ENCODE results near the gene ARHGAP24.

ARHGAP24 gene

DNA sequence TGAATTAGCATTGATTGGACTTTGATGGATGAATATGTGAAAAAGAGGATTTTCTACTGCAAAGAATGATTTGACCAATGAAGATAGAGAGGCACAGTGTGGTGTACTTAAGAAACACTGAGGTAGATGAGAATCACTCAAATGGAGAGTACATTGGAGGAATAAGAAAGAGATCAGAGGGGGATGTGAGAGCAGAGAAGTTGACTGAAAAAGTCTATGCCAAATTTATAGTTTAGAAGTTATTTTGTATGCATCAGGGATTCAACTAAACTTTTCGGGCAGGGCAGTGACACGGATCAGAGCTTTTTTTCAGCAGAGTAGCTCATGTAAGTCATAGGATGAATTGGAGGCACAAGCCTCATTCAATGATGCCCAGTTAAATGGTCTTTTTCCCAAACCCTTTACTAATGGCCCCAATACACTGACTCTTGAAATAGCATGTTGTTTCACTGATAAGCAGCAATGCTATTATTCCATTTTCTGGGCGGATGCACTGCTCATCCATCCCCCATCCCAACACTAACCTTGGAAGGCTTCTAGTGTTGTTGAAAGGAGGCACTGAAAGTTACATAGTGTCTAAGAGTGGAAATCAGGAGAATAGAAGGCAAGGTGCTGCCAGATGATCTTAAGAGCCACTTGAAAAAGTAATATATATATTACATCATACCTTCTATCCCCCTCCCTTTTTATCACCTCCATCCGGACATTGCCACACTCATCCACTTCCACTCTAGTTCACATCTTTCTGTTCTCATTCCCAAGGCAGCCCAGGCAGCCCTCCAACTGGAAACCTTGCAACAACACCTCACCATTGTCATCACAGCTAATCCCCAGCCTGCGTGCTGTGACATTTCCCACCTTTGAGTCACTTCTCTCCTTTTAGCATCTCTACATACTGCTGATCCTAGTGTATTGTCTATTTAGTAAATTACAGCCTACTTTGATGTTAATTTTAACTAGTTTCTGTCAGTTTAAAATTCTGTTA, 46.1 kb downstream of the ARHGAP24 start:
- H2AFZ ChIP-seq (ENCODE audit: low read length, unreplicated experiment) = no peak overlapping the region
- no peak overlapping the region for H3K4me3 ChIP-seq (ENCODE audit: low read depth, low read length)
- H3K79me2 ChIP-seq (ENCODE audit: control insufficient read depth, insufficient read depth, low read length, unreplicated experiment) = peaks cover under 1% of the 10 kb centered on the region
- H3K27me3 ChIP-seq (ENCODE audit: insufficient read depth, low read length) = no peaks in the 10 kb centered on the region
- no peak overlapping the region for H3K27ac ChIP-seq (ENCODE audit: low read depth, low read length)
- no peaks in the 10 kb centered on the region for H3K36me3 ChIP-seq (ENCODE audit: insufficient read depth, low read length)
- H3K4me1 ChIP-seq (ENCODE audit: control insufficient read depth, insufficient read depth, low read length, unreplicated experiment) = no peaks in the 10 kb centered on the region

DNA sequence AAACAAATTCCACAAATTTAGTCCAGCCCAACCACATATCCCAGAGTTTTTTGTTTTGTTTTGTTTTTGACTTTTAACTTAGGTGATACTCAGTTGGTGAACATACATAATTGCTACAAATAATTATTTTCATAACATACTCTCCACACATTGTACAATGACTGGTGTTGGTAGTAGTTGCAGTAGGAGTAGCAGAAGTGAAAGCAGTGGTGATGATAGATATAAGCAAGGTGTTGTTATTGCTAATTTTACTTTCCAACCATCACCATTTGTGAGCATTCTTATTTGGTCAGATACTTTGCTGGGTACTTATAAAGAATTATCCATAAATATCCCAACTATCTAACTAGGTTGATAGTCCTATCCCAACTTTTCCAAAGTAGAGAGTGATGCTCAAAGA, 47.3 kb downstream of the ARHGAP24 start:
- Histone ChIP-seq H3K27ac (ENCODE audit: low read depth, low read length) (no peak overlapping the region), H3K27me3 (ENCODE audit: insufficient read depth, low read length) (no peaks in the 10 kb centered on the region), H3K79me2 (ENCODE audit: control insufficient read depth, insufficient read depth, low read length, unreplicated experiment) (no peaks in the 10 kb centered on the region), H3K4me3 (ENCODE audit: low read depth, low read length) (no peak overlapping the region), H3K4me1 (ENCODE audit: control insufficient read depth, insufficient read depth, low read length, unreplicated experiment) (no peaks in the 10 kb centered on the region), H3K36me3 (ENCODE audit: insufficient read depth, low read length) (no peaks in the 10 kb centered on the region), H2AFZ (ENCODE audit: low read length, unreplicated experiment) (no peak overlapping the region)

- no peak overlapping the region for H3K4me3 ChIP-seq (ENCODE audit: low read depth, low read length)
- H3K27ac ChIP-seq (ENCODE audit: low read depth, low read length) = no peak overlapping the region
- no peaks in the 10 kb centered on the region for H3K36me3 ChIP-seq (ENCODE audit: insufficient read depth, low read length)
- H2AFZ ChIP-seq (ENCODE audit: low read length, unreplicated experiment) = no peak overlapping the region
- H3K79me2 ChIP-seq (ENCODE audit: control insufficient read depth, insufficient read depth, low read length, unreplicated experiment) = no peaks in the 10 kb centered on the region
- H3K4me1 ChIP-seq (ENCODE audit: control insufficient read depth, insufficient read depth, low read length, unreplicated experiment) = no peaks in the 10 kb centered on the region
- H3K27me3 ChIP-seq (ENCODE audit: insufficient read depth, low read length) = no peaks in the 10 kb centered on the region
These were observed 47.9 kb downstream of the ARHGAP24 start for GRCh38 chr4:85522836-85523235.

DNA sequence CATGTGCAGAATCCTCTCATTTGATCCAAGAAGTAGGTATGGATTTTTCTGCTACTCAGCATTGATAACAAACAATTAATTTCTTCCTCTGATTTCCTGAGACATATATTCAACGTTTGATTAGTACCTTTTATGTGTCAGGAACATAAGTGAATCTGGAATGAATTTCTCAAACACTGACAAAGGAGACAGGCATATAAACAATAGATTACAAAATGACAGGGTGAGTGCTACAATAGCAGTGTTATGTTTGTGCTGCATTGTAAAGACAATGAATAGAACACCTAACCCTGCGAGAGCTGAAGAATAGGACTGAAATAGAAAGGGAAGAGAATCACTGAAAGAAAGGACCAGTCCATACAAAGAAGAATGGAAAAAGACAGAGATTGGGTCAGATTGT, 52.9 kb downstream of the ARHGAP24 start:
- Histone ChIP-seq H3K27me3 (ENCODE audit: insufficient read depth, low read length) (no peaks in the 10 kb centered on the region), H2AFZ (ENCODE audit: low read length, unreplicated experiment) (no peak overlapping the region), H3K4me3 (ENCODE audit: low read depth, low read length) (no peak overlapping the region), H3K27ac (ENCODE audit: low read depth, low read length) (no peak overlapping the region), H3K36me3 (ENCODE audit: insufficient read depth, low read length) (no peaks in the 10 kb centered on the region), H3K79me2 (ENCODE audit: control insufficient read depth, insufficient read depth, low read length, unreplicated experiment) (no peaks in the 10 kb centered on the region), H3K4me1 (ENCODE audit: control insufficient read depth, insufficient read depth, low read length, unreplicated experiment) (no peaks in the 10 kb centered on the region)

DNA sequence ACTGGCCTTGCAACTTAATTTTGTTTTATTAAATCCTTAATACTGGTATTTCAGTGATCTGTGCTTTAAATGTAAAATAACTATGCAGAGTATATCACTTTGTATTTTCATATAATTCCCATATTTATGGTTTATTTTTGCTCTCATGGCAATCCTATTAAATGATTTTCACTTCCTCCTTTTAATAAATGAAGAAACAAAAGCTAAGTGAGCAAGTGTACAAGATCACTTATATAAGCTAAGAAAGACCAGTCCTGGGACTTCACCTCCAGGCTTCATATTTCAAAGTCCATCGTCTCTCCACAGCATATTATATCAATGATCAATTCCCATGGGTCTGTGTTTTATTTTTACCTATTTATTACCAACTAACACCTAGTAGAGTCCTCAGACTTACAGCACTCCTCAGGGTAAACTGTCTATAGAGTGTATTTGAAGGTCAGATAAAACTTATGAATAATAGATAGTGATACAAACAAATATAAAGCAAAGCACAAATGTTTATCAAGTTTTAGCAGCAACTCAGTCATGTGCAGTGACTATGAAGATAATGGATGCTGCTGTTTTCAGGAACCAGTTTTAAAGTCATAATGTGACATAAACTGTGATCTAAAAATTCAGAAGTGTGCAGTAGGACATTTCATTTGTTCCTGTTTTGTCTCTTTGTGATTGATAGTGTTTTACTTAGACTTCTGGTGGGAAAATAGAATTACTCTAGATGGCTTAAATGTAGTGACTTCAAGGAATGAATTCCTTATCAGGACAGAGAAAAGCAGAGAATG, 56.8 kb downstream of the ARHGAP24 start:
- H3K4me3 ChIP-seq (ENCODE audit: low read depth, low read length) = no peak overlapping the region
- H2AFZ ChIP-seq (ENCODE audit: low read length, unreplicated experiment) = no peak overlapping the region
- H3K4me1 ChIP-seq (ENCODE audit: control insufficient read depth, insufficient read depth, low read length, unreplicated experiment) = no peaks in the 10 kb centered on the region
- no peaks in the 10 kb centered on the region for H3K27me3 ChIP-seq (ENCODE audit: insufficient read depth, low read length)
- no peaks in the 10 kb centered on the region for H3K36me3 ChIP-seq (ENCODE audit: insufficient read depth, low read length)
- no peaks in the 10 kb centered on the region for H3K79me2 ChIP-seq (ENCODE audit: control insufficient read depth, insufficient read depth, low read length, unreplicated experiment)
- no peak overlapping the region for H3K27ac ChIP-seq (ENCODE audit: low read depth, low read length)

- Histone ChIP-seq H3K36me3 (ENCODE audit: insufficient read depth, low read length) (no peaks in the 10 kb centered on the region), H3K79me2 (ENCODE audit: control insufficient read depth, insufficient read depth, low read length, unreplicated experiment) (no peaks in the 10 kb centered on the region), H3K27ac (ENCODE audit: low read depth, low read length) (no peak overlapping the region), H2AFZ (ENCODE audit: low read length, unreplicated experiment) (no peak overlapping the region), H3K27me3 (ENCODE audit: insufficient read depth, low read length) (no peaks in the 10 kb centered on the region), H3K4me3 (ENCODE audit: low read depth, low read length) (no peak overlapping the region), H3K4me1 (ENCODE audit: control insufficient read depth, insufficient read depth, low read length, unreplicated experiment) (no peaks in the 10 kb centered on the region)
These were observed 59.2 kb downstream of the ARHGAP24 start for GRCh38 chr4:85534120-85534519.

GRCh38 chr4:85543832-85544231, 68.9 kb downstream of the ARHGAP24 start:
- no peak overlapping the region for H2AFZ ChIP-seq (ENCODE audit: low read length, unreplicated experiment)
- no peak overlapping the region for H3K27ac ChIP-seq (ENCODE audit: low read depth, low read length)
- H3K4me3 ChIP-seq (ENCODE audit: low read depth, low read length) = no peak overlapping the region
- H3K79me2 ChIP-seq (ENCODE audit: control insufficient read depth, insufficient read depth, low read length, unreplicated experiment) = no peaks in the 10 kb centered on the region
- H3K4me1 ChIP-seq (ENCODE audit: control insufficient read depth, insufficient read depth, low read length, unreplicated experiment) = peaks cover 11% of the 10 kb centered on the region
- H3K36me3 ChIP-seq (ENCODE audit: insufficient read depth, low read length) = no peaks in the 10 kb centered on the region
- no peaks in the 10 kb centered on the region for H3K27me3 ChIP-seq (ENCODE audit: insufficient read depth, low read length)

GRCh38 chr4:85544751-85545150, 69.8 kb downstream of the ARHGAP24 start:
- Histone ChIP-seq H3K27me3 (ENCODE audit: insufficient read depth, low read length) (no peaks in the 10 kb centered on the region), H3K79me2 (ENCODE audit: control insufficient read depth, insufficient read depth, low read length, unreplicated experiment) (no peaks in the 10 kb centered on the region), H2AFZ (ENCODE audit: low read length, unreplicated experiment) (no peak overlapping the region), H3K4me1 (ENCODE audit: control insufficient read depth, insufficient read depth, low read length, unreplicated experiment) (peaks cover 12% of the 10 kb centered on the region), H3K4me3 (ENCODE audit: low read depth, low read length) (no peak overlapping the region), H3K27ac (ENCODE audit: low read depth, low read length) (no peak overlapping the region), H3K36me3 (ENCODE audit: insufficient read depth, low read length) (no peaks in the 10 kb centered on the region)

DNA sequence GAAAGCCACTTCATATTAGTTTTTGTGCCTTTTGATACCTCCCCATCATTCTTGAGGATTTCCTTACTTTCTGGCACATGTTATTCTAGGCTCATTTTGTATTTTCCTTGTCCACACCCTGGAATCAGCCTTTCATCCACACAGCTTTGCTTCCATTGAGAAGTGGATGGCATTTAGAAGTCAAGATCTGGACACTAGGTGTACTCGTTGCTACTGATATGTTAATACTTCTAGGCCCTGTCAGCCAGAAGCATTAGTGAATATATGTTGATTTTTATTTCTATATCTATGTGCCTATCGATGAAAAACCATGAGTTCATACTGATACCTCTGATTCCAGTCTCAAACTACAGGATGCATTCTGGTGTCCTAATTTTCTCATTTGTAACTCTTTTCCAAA, 73.2 kb downstream of the ARHGAP24 start:
- H3K27me3 ChIP-seq (ENCODE audit: insufficient read depth, low read length) = no peaks in the 10 kb centered on the region
- H3K36me3 ChIP-seq (ENCODE audit: insufficient read depth, low read length) = no peaks in the 10 kb centered on the region
- peaks cover 12% of the 10 kb centered on the region for H3K4me1 ChIP-seq (ENCODE audit: control insufficient read depth, insufficient read depth, low read length, unreplicated experiment)
- no peaks in the 10 kb centered on the region for H3K79me2 ChIP-seq (ENCODE audit: control insufficient read depth, insufficient read depth, low read length, unreplicated experiment)
- H2AFZ ChIP-seq (ENCODE audit: low read length, unreplicated experiment) = no peak overlapping the region
- H3K27ac ChIP-seq (ENCODE audit: low read depth, low read length) = 0 out of 2 replicates have a peak overlapping the region, but pooled peaks have one; percentile 5
- no peak overlapping the region for H3K4me3 ChIP-seq (ENCODE audit: low read depth, low read length)

DNA sequence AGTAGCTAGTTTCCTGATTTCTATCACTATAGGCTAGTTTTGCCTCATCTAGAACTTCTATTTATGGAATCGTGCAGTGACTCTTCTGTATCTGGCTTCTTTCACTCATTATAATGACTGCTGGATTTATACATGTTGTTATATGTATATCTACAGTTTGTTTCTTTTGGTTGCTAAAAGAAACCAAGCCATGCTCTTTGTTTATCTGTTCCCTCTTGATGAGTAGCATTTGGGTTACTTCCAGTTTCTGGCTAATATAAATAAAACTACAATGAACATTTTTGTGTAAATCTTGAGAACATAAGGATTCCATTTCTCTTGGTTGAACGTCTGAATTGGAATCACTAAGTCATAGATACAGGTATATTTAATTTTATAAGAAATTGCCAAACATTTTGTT, 73.9 kb downstream of the ARHGAP24 start:
- Histone ChIP-seq H3K4me3 (ENCODE audit: low read depth, low read length) (no peak overlapping the region), H3K4me1 (ENCODE audit: control insufficient read depth, insufficient read depth, low read length, unreplicated experiment) (peaks cover 8% of the 10 kb centered on the region), H3K27ac (ENCODE audit: low read depth, low read length) (0 out of 2 replicates have a peak overlapping the region, but pooled peaks have one; percentile 5), H3K36me3 (ENCODE audit: insufficient read depth, low read length) (0 out of 2 replicates have a peak, but pooled peaks cover 4% of the 10 kb centered on the region), H2AFZ (ENCODE audit: low read length, unreplicated experiment) (no peak overlapping the region), H3K79me2 (ENCODE audit: control insufficient read depth, insufficient read depth, low read length, unreplicated experiment) (no peaks in the 10 kb centered on the region), H3K27me3 (ENCODE audit: insufficient read depth, low read length) (no peaks in the 10 kb centered on the region)

Data from ACC112 (cell line).